Natural killer cell treated with Interleukin-12 subunit alpha and Interleukin-12 subunit beta and Interleukin-15 and Interleukin-18, amount 100 ng/mL, for 72 hours (primary cell): ENCODE measurements around the gene MSANTD1. TPM values are rescaled to one million over a fixed set of nuclear protein-coding genes. Genes with fewer than 3 reads are reported as not detected.

Source experiments
- ATAC-seq, 2 donors: fragments of 150-1000 bp; cut with Tn5 transposase in 1 of 2; sonication (Bioruptor Pico), chemical (Tn5 transposase) in 1 of 2; 2 replicates each; pipeline ENCODE4 v1.10.0; 2021
- DNase-seq: peaks from one replicate; pipeline ENCODE4 v3.0.0; 2022; ENCODE audit warnings: low spot score
- H3K27ac Mint-ChIP-seq, 2 donors: 1 replicate in 1 of 2; 2 replicates in 1 of 2; pipeline ENCODE4 v1.8.0; 2022; ENCODE audit warnings: mixed read lengths in 2 of 2, mild to moderate bottlenecking in 1 of 2, moderate library complexity in 1 of 2
- H3K27me3 Mint-ChIP-seq, 2 donors: 1 replicate in 1 of 2; 2 replicates in 1 of 2; pipeline ENCODE4 v1.8.0; 2022; ENCODE audit warnings: mixed read lengths in 2 of 2
- H3K36me3 Mint-ChIP-seq: one replicate; pipeline ENCODE4 v1.8.0; 2022; ENCODE audit warnings: mixed read lengths
- H3K4me1 Mint-ChIP-seq, 2 donors: 1 replicate in 1 of 2; 2 replicates in 1 of 2; pipeline ENCODE4 v1.8.0; 2022; ENCODE audit warnings: low read depth in 2 of 2, mixed read lengths in 2 of 2, mild to moderate bottlenecking in 1 of 2
- H3K4me3 Mint-ChIP-seq: one replicate; pipeline ENCODE4 v1.8.0; 2022; ENCODE audit warnings: mixed read lengths
- H3K9me3 Mint-ChIP-seq: 2 replicates; pipeline ENCODE4 v1.8.0; 2022; ENCODE audit warnings: mixed read lengths
- total RNA-seq, 2 donors: library from RNA; stranded (reverse); gene quantifications; one replicate each; pipeline ENCODE4 v1.2.3, GENCODE V29; 2022

The MSANTD1 gene
- total RNA-seq, 2 donors from 2014 or later, result 1.8 to 2.0 TPM

GRCh38 chr4:3241898-3242524 is 6.9 kb upstream of the MSANTD1 start:
- no peaks in the 10 kb centered on the region for H3K27me3 Mint-ChIP-seq
- H3K4me1 Mint-ChIP-seq, result peaks cover 0 to 3% of the 10 kb centered on the region in 2 donors
- DNase-seq (no peak), ATAC-seq (no peak)
- H3K36me3 Mint-ChIP-seq, result no peaks in the 10 kb centered on the region
- H3K4me3 Mint-ChIP-seq, result no peak overlapping the region
- H3K27ac Mint-ChIP-seq, result no peak overlapping the region
- no peaks in the 10 kb centered on the region for H3K9me3 Mint-ChIP-seq

- no peaks in the 10 kb centered on the region for H3K36me3 Mint-ChIP-seq
- no peaks in the 10 kb centered on the region for H3K27me3 Mint-ChIP-seq
- DNase-seq (no peak), ATAC-seq (no peak)
- no peaks in the 10 kb centered on the region for H3K9me3 Mint-ChIP-seq
- H3K4me3 Mint-ChIP-seq, result no peak overlapping the region
- H3K4me1 Mint-ChIP-seq, result peaks cover 0 to 3% of the 10 kb centered on the region in 2 donors
- H3K27ac Mint-ChIP-seq, result no peak overlapping the region
These were observed 5.7 kb upstream of the MSANTD1 start for GRCh38 chr4:3243136-3243780.

GRCh38 chr4:3244002-3244401 is 5.0 kb upstream of the MSANTD1 start:
- no peaks in the 10 kb centered on the region for H3K9me3 Mint-ChIP-seq
- ATAC-seq, result no peak
- DNase-seq, result no peak
- H3K4me3 Mint-ChIP-seq, result no peak overlapping the region
- H3K27ac Mint-ChIP-seq, result no peak overlapping the region
- H3K36me3 Mint-ChIP-seq, result no peaks in the 10 kb centered on the region
- no peaks in the 10 kb centered on the region for H3K27me3 Mint-ChIP-seq
- H3K4me1 Mint-ChIP-seq, result peaks cover 0 to 3% of the 10 kb centered on the region in 2 donors

GRCh38 chr4:3244747-3245146 is 4.2 kb upstream of the MSANTD1 start:
- Mint-ChIP-seq H3K4me3 (no peak overlapping the region), H3K4me1 (peaks cover 0 to 3% of the 10 kb centered on the region in 2 donors), H3K27ac (no peak overlapping the region), H3K9me3 (no peaks in the 10 kb centered on the region), H3K36me3 (no peaks in the 10 kb centered on the region), H3K27me3 (no peaks in the 10 kb centered on the region)
- no peak for ATAC-seq
- DNase-seq, result no peak

- no peak for ATAC-seq
- Mint-ChIP-seq H3K36me3 (no peaks in the 10 kb centered on the region), H3K27ac (no peak overlapping the region), H3K27me3 (no peaks in the 10 kb centered on the region), H3K9me3 (no peaks in the 10 kb centered on the region), H3K4me1 (peaks cover 0 to 6% of the 10 kb centered on the region in 2 donors), H3K4me3 (no peak overlapping the region)
- no peak for DNase-seq
These were observed 3.3 kb upstream of the MSANTD1 start for GRCh38 chr4:3245676-3246075.

- H3K27ac Mint-ChIP-seq, result no peak overlapping the region
- no peaks in the 10 kb centered on the region for H3K36me3 Mint-ChIP-seq
- H3K4me3 Mint-ChIP-seq, result no peak overlapping the region
- peaks cover 0 to 6% of the 10 kb centered on the region in 2 donors for H3K4me1 Mint-ChIP-seq
- no peaks in the 10 kb centered on the region for H3K27me3 Mint-ChIP-seq
- ATAC-seq (peak in 1 of 2 donors; percentile 3), DNase-seq (no peak)
- H3K9me3 Mint-ChIP-seq, result no peaks in the 10 kb centered on the region
These were observed 2.2 kb upstream of the MSANTD1 start for GRCh38 chr4:3246458-3247398.

- DNase-seq (no peak), ATAC-seq (no peak)
- no peaks in the 10 kb centered on the region for H3K27me3 Mint-ChIP-seq
- no peaks in the 10 kb centered on the region for H3K36me3 Mint-ChIP-seq
- H3K4me1 Mint-ChIP-seq, result peaks cover 0 to 6% of the 10 kb centered on the region in 2 donors
- H3K9me3 Mint-ChIP-seq, result no peaks in the 10 kb centered on the region
- no peak overlapping the region for H3K4me3 Mint-ChIP-seq
- H3K27ac Mint-ChIP-seq, result no peak overlapping the region
These were observed 1.4 kb upstream of the MSANTD1 start for GRCh38 chr4:3247399-3248177.

- Mint-ChIP-seq H3K27ac (no peak overlapping the region), H3K36me3 (no peaks in the 10 kb centered on the region), H3K9me3 (no peaks in the 10 kb centered on the region), H3K27me3 (no peaks in the 10 kb centered on the region), H3K4me1 (peaks cover 0 to 6% of the 10 kb centered on the region in 2 donors), H3K4me3 (no peak overlapping the region)
- DNase-seq (no peak), ATAC-seq (no peak)
These were observed 830 bp upstream of the MSANTD1 start for GRCh38 chr4:3248178-3248480.

- Mint-ChIP-seq H3K9me3 (no peaks in the 10 kb centered on the region), H3K4me3 (no peak overlapping the region), H3K4me1 (peaks cover 0 to 6% of the 10 kb centered on the region in 2 donors), H3K27ac (no peak overlapping the region), H3K36me3 (no peaks in the 10 kb centered on the region), H3K27me3 (no peaks in the 10 kb centered on the region)
- ATAC-seq, result no peak
- peak; percentile 38 for DNase-seq
These were observed 915 bp downstream of the MSANTD1 start for GRCh38 chr4:3249711-3250437.

- H3K27ac Mint-ChIP-seq, result no peak overlapping the region
- DNase-seq, result peak; percentile 49
- H3K36me3 Mint-ChIP-seq, result no peaks in the 10 kb centered on the region
- H3K4me1 Mint-ChIP-seq, result peaks cover 0 to 6% of the 10 kb centered on the region in 2 donors
- no peaks in the 10 kb centered on the region for H3K27me3 Mint-ChIP-seq
- H3K9me3 Mint-ChIP-seq, result no peaks in the 10 kb centered on the region
- ATAC-seq, result no peak
- no peak overlapping the region for H3K4me3 Mint-ChIP-seq
These were observed 1.5 kb downstream of the MSANTD1 start for GRCh38 chr4:3250438-3250955.

- Mint-ChIP-seq H3K9me3 (no peaks in the 10 kb centered on the region), H3K36me3 (no peaks in the 10 kb centered on the region), H3K4me1 (peaks cover 0 to 4% of the 10 kb centered on the region in 2 donors), H3K27ac (no peak overlapping the region), H3K4me3 (no peak overlapping the region), H3K27me3 (no peaks in the 10 kb centered on the region)
- ATAC-seq (peak in 1 of 2 donors; percentile 18), DNase-seq (peak; percentile 45)
These were observed 2.2 kb downstream of the MSANTD1 start for GRCh38 chr4:3250956-3251690.

- no peak for ATAC-seq
- Mint-ChIP-seq H3K36me3 (no peaks in the 10 kb centered on the region), H3K4me3 (no peak overlapping the region), H3K27ac (no peak overlapping the region), H3K27me3 (no peaks in the 10 kb centered on the region), H3K9me3 (no peaks in the 10 kb centered on the region), H3K4me1 (peaks cover 0 to 3% of the 10 kb centered on the region in 2 donors)
- peak; percentile 52 for DNase-seq
These were observed 2.9 kb downstream of the MSANTD1 start for GRCh38 chr4:3251691-3252479.
